Measurements from ENCODE around the gene TRNP1.

Gene TRNP1

DNA sequence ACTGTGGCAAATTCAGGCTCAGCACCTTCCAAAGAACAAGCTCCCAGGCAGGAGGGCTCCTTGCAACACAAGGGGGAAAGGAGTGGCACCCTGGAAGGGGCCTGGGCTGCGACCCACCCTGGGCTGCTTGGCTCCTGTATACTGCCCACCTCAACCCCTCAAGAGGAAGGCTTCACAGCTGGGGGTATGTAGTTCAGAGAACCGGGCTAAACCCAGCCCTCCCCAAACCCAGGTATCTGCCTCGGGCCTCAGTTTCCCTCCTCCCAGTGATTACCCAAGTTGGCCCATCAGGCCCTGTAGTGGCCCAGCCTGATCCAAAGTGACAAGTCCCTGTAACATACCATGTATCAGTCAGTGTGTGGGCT, 11.7 kb downstream of the TRNP1 start:
- no peak for DNase-seq (ENCODE audit: extremely low read depth, insufficient read length)
- H3K36me3 ChIP-seq (ENCODE audit: control insufficient read depth, insufficient read depth, low read length) = no peaks in the 10 kb centered on the region

DNA sequence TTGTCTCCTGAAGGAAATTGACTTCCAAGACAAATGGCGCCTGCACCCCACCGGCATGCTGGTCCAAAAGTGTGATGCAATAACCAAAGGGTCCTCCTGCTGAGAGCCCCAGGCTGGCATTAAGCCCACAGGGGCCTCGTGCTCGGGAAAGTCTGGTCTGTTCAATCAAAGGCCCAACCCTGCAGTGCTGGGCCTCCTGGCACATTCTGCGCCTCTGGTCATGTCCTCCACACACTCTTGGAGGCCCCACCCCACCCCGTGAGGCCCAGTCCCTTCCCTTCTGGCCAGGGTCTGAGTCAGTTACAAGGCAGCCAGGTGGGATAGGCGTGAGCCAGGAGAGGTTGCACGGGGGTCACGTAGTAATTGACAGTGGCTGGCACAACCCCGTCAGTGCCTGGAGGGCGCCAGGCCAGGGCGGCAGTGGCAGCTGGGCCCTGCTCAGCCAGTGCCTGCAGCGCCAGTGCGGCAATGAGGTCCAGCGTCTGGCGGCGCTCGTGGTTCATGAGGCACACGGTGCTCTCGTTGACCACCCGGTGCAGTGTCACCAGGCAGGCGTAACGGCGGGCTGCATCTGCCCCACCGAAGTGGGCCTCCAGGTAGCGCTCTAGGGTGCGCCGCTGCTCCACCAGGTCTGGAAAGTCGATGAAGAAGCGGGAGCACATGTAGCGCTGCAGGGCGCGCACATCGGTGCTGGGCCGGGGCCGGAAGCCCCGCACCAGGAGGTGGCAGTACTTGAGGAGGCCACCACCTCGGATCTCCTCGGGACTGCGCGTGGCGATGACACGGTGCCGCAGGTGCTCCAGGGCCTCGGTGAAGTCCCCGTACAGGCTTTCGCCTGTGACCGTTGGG, 12.4 kb downstream of the TRNP1 start:
- TF ChIP-seq, protein P1, sequence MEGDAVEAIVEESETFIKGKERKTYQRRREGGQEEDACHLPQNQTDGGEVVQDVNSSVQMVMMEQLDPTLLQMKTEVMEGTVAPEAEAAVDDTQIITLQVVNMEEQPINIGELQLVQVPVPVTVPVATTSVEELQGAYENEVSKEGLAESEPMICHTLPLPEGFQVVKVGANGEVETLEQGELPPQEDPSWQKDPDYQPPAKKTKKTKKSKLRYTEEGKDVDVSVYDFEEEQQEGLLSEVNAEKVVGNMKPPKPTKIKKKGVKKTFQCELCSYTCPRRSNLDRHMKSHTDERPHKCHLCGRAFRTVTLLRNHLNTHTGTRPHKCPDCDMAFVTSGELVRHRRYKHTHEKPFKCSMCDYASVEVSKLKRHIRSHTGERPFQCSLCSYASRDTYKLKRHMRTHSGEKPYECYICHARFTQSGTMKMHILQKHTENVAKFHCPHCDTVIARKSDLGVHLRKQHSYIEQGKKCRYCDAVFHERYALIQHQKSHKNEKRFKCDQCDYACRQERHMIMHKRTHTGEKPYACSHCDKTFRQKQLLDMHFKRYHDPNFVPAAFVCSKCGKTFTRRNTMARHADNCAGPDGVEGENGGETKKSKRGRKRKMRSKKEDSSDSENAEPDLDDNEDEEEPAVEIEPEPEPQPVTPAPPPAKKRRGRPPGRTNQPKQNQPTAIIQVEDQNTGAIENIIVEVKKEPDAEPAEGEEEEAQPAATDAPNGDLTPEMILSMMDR (IDR thresholded peaks at IDR 0.05; ENCODE audit: insufficient read depth, low read length, poor library complexity, severe bottlenecking) = no peak
- no peaks in the 10 kb centered on the region for H3K36me3 ChIP-seq (ENCODE audit: control insufficient read depth, insufficient read depth, low read length)
- DNase-seq (ENCODE audit: extremely low read depth, insufficient read length) = no peak
- H3K4me3 ChIP-seq (replicated peaks; ENCODE audit: low read depth, low read length) = no peak overlapping the region
- no peaks in the 10 kb centered on the region; the same call in 1 of the 2 replicates for H3K27me3 ChIP-seq (replicated peaks; ENCODE audit: control insufficient read depth, insufficient read depth, low read length)

More for the DNA sequence above, 11.7 kb downstream of the TRNP1 start:
- Histone ChIP-seq H3K27me3 (replicated peaks; ENCODE audit: control insufficient read depth, insufficient read depth, low read length) (no peaks in the 10 kb centered on the region), H3K4me3 (replicated peaks; ENCODE audit: low read depth, low read length) (no peak overlapping the region)
- TF ChIP-seq, protein P1 (IDR thresholded peaks at IDR 0.05; ENCODE audit: insufficient read depth, low read length, poor library complexity, severe bottlenecking) = no peak

DNA sequence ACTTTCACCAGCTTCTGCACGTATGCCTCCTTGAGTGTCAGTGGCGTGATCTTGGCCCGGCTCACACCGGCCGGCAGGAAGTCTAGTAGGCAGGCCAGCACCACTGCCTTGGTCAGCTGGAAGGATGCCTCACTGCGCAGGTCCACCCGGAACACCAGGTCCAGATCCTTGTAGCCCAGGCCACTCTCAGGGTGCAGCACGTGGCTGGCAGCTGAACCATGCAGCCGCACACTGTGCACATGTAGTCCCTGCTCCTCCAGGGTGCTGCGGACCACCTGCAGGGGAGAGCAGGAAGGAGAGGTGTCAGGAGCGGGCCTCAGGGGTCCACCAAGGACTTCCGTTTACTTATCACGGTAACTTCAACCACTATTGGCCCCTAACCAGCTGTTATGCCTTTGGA, 13.2 kb downstream of the TRNP1 start:
- H3K36me3 ChIP-seq (ENCODE audit: control insufficient read depth, insufficient read depth, low read length) = no peaks in the 10 kb centered on the region
- TF ChIP-seq, protein P1 (IDR thresholded peaks at IDR 0.05; ENCODE audit: insufficient read depth, low read length, poor library complexity, severe bottlenecking) = no peak
- no peaks in the 10 kb centered on the region; the same call in 1 of the 2 replicates for H3K27me3 ChIP-seq (replicated peaks; ENCODE audit: control insufficient read depth, insufficient read depth, low read length)
- H3K4me3 ChIP-seq (replicated peaks; ENCODE audit: low read depth, low read length) = no peak overlapping the region
- DNase-seq (ENCODE audit: extremely low read depth, insufficient read length) = no peak

DNA sequence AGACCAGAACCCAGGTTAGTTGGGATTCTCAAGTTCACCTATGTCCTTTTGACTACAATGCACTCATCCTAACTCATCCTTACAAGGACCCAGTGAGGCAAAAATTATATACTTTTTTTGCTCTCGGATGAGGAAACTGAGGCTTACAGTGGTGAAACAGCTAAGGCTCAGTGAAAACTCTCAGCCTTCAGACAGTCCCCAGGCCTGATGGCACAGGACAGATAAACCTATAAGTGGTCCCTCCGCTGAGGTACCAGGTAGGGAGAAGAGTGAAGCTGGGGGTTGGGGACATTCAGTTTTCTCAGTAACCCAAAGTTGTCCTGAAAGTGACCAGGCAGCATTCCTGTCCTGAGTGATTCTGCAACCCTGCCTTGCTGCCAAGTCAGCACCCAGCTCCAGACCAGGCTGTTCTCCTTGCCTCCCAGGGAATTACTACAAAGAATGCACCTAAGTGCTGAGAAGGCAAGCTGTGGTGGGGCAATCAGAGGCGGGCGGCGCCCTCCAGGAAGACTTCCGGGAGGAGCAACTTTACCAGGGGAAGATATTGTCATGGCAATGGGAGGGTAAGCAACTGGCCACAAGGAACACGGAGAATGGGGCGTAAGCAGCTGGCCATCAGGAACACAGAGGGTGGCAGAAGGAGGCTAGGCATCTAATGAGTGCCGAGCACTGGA, 14.6 kb downstream of the TRNP1 start:
- TF ChIP-seq, protein P1 (IDR thresholded peaks at IDR 0.05; ENCODE audit: insufficient read depth, low read length, poor library complexity, severe bottlenecking) = no peak
- no peak overlapping the region for H3K4me3 ChIP-seq (replicated peaks; ENCODE audit: low read depth, low read length)
- no peak for DNase-seq (ENCODE audit: extremely low read depth, insufficient read length)
- H3K36me3 ChIP-seq (ENCODE audit: control insufficient read depth, insufficient read depth, low read length) = no peaks in the 10 kb centered on the region
- H3K27me3 ChIP-seq (replicated peaks; ENCODE audit: control insufficient read depth, insufficient read depth, low read length) = peaks cover 2% of the 10 kb centered on the region; the same call in 1 of the 2 replicates

DNA sequence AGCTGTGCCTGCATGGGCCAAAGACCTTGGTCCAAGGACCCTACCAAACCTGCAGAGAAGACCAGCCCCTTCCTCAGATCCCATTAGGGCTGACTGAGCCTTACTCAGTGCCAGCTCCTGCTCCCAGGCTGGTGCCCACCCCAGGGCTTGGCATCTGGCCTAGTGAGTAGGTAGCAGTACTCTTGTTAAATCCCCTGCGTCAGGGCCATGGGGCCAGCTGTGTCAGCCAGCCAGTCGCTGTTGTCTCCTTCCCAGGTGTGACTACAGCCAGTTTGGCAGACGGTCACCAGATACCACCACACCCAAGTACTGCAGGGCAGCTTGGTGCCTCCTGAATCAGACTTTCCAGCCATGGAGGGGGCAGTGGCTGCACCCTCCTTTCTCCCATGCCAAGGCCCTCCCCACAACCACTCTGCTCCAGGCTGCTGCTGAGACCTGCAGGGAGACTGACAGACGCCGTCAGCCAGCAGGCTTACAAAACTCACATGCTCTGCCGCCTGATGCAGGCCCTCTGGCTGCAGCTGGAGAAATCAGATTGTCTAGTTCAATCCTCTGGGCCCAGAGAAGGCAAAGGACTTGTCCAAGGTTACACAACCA, 16.2 kb downstream of the TRNP1 start:
- Histone ChIP-seq H3K27me3 (replicated peaks; ENCODE audit: control insufficient read depth, insufficient read depth, low read length) (peaks cover 2% of the 10 kb centered on the region; the same call in 1 of the 2 replicates), H3K4me3 (replicated peaks; ENCODE audit: low read depth, low read length) (no peak overlapping the region), H3K36me3 (ENCODE audit: control insufficient read depth, insufficient read depth, low read length) (no peaks in the 10 kb centered on the region)
- TF ChIP-seq, protein P1 (IDR thresholded peaks at IDR 0.05; ENCODE audit: insufficient read depth, low read length, poor library complexity, severe bottlenecking) = no peak
- DNase-seq (ENCODE audit: extremely low read depth, insufficient read length) = no peak

Data from GM06990 (cell line).